ENCODE data around the gene CD59. TPM values are rescaled to one million over a fixed set of nuclear protein-coding genes. Genes with fewer than 3 reads are reported as not detected.

The CD59 gene
- total and polyA plus RNA-seq, 4 experiments from 2014 or later: 68.3 to 100 (median 85.9) TPM

DNA sequence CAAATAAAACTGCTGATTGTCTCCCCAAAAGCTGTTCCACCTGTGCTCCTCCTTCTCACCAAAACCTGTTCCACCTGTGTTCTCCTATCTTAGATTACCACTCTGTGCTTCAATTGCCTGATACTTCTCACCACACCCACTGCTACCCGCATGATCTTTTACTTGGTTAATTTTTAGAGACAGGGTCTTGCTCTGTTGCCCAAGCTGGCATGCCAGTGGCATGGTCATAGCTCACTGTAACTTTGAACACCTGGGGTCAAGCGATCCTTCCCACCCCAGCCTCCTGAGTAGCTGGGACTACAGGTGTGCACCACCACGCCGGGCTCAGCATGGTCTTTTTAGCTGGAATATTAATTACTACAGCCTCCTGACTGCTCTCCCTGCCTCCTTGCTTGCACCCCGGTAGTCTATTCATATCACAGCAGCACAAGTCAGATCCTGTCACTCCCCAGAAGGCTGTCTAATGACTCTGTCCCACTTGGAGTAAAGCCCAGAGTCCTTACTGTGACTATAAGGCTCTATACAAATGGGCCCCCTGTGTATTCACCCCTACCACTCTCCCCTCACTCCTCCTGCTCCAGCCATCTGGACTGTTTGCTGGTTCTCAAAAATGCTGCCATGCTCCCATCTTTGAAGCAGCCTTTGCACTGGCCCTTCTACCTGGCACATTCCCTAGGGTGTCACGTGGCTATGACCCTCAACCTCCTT is 39.1 kb downstream of the CD59 start:
- Mint-ChIP-seq H3K4me3 (no peak overlapping the region), H3K27ac (no peak overlapping the region), H3K9me3 (no peaks in the 10 kb centered on the region), H3K36me3 (peaks cover 0 to 2% of the 10 kb centered on the region in 2 donors), H3K27me3 (peaks cover 5 to 16% of the 10 kb centered on the region in 2 donors), H3K4me1 (peaks cover 11 to 22% (median 19%) of the 10 kb centered on the region in 4 donors)
- DNase-seq: no peak
- Histone ChIP-seq H3K9me3 (ENCODE audit: control insufficient read depth in 1 of 2, low read length in 2 of 2) (no peaks in the 10 kb centered on the region), H3K4me1 (ENCODE audit: insufficient read depth, low read length) (peaks cover 15% of the 10 kb centered on the region), H3K4me3 (ENCODE audit: low read length in 2 of 2) (no peak overlapping the region), H3K27me3 (ENCODE audit: insufficient read depth, low read length) (no peaks in the 10 kb centered on the region), H3K36me3 (ENCODE audit: insufficient read depth, low read length) (no peaks in the 10 kb centered on the region), H3K27ac (ENCODE audit: low read depth, low read length) (no peak overlapping the region)
- intact Hi-C loops (cut with micrococcal nuclease): no loop called here
- ChIA-PET POLR2A (ENCODE audit: partially characterized antibody) (no interaction called here), CTCF (ENCODE audit: partially characterized antibody) (no interaction called here)

DNA sequence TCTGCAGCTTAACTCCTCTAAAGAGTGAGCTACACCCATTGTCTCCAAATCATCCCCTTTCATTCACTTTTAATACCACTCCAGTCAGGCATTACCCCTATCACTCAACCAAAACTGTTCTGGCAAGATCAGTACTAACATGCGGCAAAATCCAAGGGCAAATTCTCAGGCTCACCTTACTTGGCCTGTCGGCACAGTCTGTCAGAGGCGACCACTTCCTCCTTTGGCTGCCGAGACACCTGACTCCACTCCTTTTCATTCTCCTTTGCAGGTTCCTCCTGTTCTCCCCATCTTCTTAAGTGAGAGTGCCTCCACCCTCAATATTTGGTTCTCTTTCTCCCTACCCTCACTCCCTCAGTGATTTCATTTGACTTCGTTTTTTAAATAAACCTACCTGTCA is 39.8 kb downstream of the CD59 start:
- Histone ChIP-seq H3K27me3 (ENCODE audit: insufficient read depth, low read length) (no peaks in the 10 kb centered on the region), H3K4me1 (ENCODE audit: insufficient read depth, low read length) (peaks cover 12% of the 10 kb centered on the region), H3K9me3 (ENCODE audit: control insufficient read depth in 1 of 2, low read length in 2 of 2) (no peaks in the 10 kb centered on the region), H3K27ac (ENCODE audit: low read depth, low read length) (no peak overlapping the region), H3K4me3 (ENCODE audit: low read length in 2 of 2) (no peak overlapping the region), H3K36me3 (ENCODE audit: insufficient read depth, low read length) (no peaks in the 10 kb centered on the region)
- H3K9me3 Mint-ChIP-seq: no peaks in the 10 kb centered on the region
- no peak overlapping the region for H3K27ac Mint-ChIP-seq
- DNase-seq: no peak
- H3K4me1 Mint-ChIP-seq: peaks cover 10 to 19% (median 16%) of the 10 kb centered on the region in 4 donors
- H3K4me3 Mint-ChIP-seq: no peak overlapping the region
- intact Hi-C loops (cut with micrococcal nuclease): no loop called here
- POLR2A ChIA-PET (ENCODE audit: partially characterized antibody): no interaction called here
- CTCF ChIA-PET (ENCODE audit: partially characterized antibody): no interaction called here
- H3K36me3 Mint-ChIP-seq: peaks cover 0 to 2% of the 10 kb centered on the region in 2 donors
- H3K27me3 Mint-ChIP-seq: peaks cover 5 to 16% of the 10 kb centered on the region in 2 donors

- H3K4me1 Mint-ChIP-seq: peaks cover 5 to 13% (median 8%) of the 10 kb centered on the region in 4 donors
Observed at GRCh38 chr11:33695051-33695566, 41.1 kb downstream of the CD59 start.

GRCh38 chr11:33694346-33695050 is 41.7 kb downstream of the CD59 start:
- peaks cover 5 to 20% of the 10 kb centered on the region in 2 donors for H3K27me3 Mint-ChIP-seq
- H3K9me3 Mint-ChIP-seq: no peaks in the 10 kb centered on the region
- peak overlapping the region in 1 of 8 donors; percentile 34 for H3K4me3 Mint-ChIP-seq
- no peaks in the 10 kb centered on the region for H3K27me3 ChIP-seq (ENCODE audit: insufficient read depth, low read length)
- peaks cover 2 to 8% (median 3%) of the 10 kb centered on the region in 4 donors for H3K4me1 Mint-ChIP-seq
- H3K36me3 ChIP-seq (ENCODE audit: insufficient read depth, low read length): no peaks in the 10 kb centered on the region
- no peaks in the 10 kb centered on the region for H3K9me3 ChIP-seq (ENCODE audit: control insufficient read depth in 1 of 2, low read length in 2 of 2)
- CTCF ChIA-PET (ENCODE audit: partially characterized antibody): interaction anchor here (1.0 kb wide), 1 partner anchor 48 kb away, joined by 3 read pairs; no protein-coding TSS in a partner anchor
- H3K4me1 ChIP-seq (ENCODE audit: insufficient read depth, low read length): no peaks in the 10 kb centered on the region
- no peak overlapping the region for H3K27ac ChIP-seq (ENCODE audit: low read depth, low read length)
- intact Hi-C loops (cut with micrococcal nuclease): no loop called here
- DNase-seq: no peak
- no peak overlapping the region for H3K4me3 ChIP-seq (ENCODE audit: low read length in 2 of 2)
- H3K36me3 Mint-ChIP-seq: no peaks in the 10 kb centered on the region
- POLR2A ChIA-PET (ENCODE audit: partially characterized antibody): no interaction called here
- H3K27ac Mint-ChIP-seq: no peak overlapping the region

More at GRCh38 chr11:33695051-33695566, 41.1 kb downstream of the CD59 start:
- Histone ChIP-seq H3K27ac (ENCODE audit: low read depth, low read length) (no peak overlapping the region), H3K4me3 (ENCODE audit: low read length in 2 of 2) (no peak overlapping the region), H3K4me1 (ENCODE audit: insufficient read depth, low read length) (peaks cover 5% of the 10 kb centered on the region), H3K27me3 (ENCODE audit: insufficient read depth, low read length) (no peaks in the 10 kb centered on the region), H3K36me3 (ENCODE audit: insufficient read depth, low read length) (no peaks in the 10 kb centered on the region), H3K9me3 (ENCODE audit: control insufficient read depth in 1 of 2, low read length in 2 of 2) (no peaks in the 10 kb centered on the region)
- no peaks in the 10 kb centered on the region for H3K9me3 Mint-ChIP-seq
- intact Hi-C loops (cut with micrococcal nuclease): no loop called here
- POLR2A ChIA-PET (ENCODE audit: partially characterized antibody): no interaction called here
- no peak overlapping the region for H3K4me3 Mint-ChIP-seq
- CTCF ChIA-PET (ENCODE audit: partially characterized antibody): interaction anchor here (1.0 kb wide), 1 partner anchor 47 kb away, joined by 3 read pairs; no protein-coding TSS in a partner anchor
- H3K27ac Mint-ChIP-seq: no peak overlapping the region
- no peaks in the 10 kb centered on the region for H3K36me3 Mint-ChIP-seq
- H3K27me3 Mint-ChIP-seq: peaks cover 5 to 20% of the 10 kb centered on the region in 2 donors
- no peak for DNase-seq

DNA sequence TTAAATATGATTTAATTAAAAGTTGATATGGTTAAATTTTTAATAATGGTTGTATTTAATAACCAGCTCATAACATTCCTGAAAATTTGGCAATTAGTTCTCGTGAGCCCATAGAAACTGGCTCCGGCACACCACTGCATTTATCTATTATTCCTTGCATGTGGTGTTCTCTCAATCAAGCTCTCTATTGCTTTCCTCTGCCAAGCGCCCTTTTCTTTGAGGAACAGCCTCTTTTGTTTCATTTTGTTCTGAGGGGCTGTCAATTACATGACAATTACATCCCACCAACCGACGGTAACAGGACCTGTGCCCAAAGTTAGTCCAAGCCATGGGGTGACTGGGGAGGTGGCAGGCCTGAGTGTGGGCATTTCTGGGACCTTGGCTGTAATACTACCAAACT is 43.7 kb downstream of the CD59 start:
- Histone ChIP-seq H3K4me1 (ENCODE audit: insufficient read depth, low read length) (no peaks in the 10 kb centered on the region), H3K36me3 (ENCODE audit: insufficient read depth, low read length) (no peaks in the 10 kb centered on the region), H3K9me3 (ENCODE audit: control insufficient read depth in 1 of 2, low read length in 2 of 2) (no peaks in the 10 kb centered on the region), H3K27ac (ENCODE audit: low read depth, low read length) (no peak overlapping the region), H3K4me3 (ENCODE audit: low read length in 2 of 2) (no peak overlapping the region), H3K27me3 (ENCODE audit: insufficient read depth, low read length) (no peaks in the 10 kb centered on the region)
- Mint-ChIP-seq H3K4me1 (peaks cover 0 to 8% (median 3%) of the 10 kb centered on the region in 4 donors), H3K36me3 (no peaks in the 10 kb centered on the region), H3K9me3 (peaks cover 0 to under 1% (median 0%) of the 10 kb centered on the region in 8 donors), H3K27ac (no peak overlapping the region), H3K27me3 (peaks cover 5 to 26% of the 10 kb centered on the region in 2 donors), H3K4me3 (no peak overlapping the region)
- ChIA-PET CTCF (ENCODE audit: partially characterized antibody) (no interaction called here), POLR2A (ENCODE audit: partially characterized antibody) (no interaction called here)
- intact Hi-C loops (cut with micrococcal nuclease): no loop called here
- DNase-seq: no peak

GRCh38 chr11:33692013-33692504 is 44.2 kb downstream of the CD59 start:
- Histone ChIP-seq H3K9me3 (ENCODE audit: control insufficient read depth in 1 of 2, low read length in 2 of 2) (no peaks in the 10 kb centered on the region), H3K27ac (ENCODE audit: low read depth, low read length) (no peak overlapping the region), H3K4me3 (ENCODE audit: low read length in 2 of 2) (no peak overlapping the region), H3K27me3 (ENCODE audit: insufficient read depth, low read length) (no peaks in the 10 kb centered on the region), H3K36me3 (ENCODE audit: insufficient read depth, low read length) (no peaks in the 10 kb centered on the region), H3K4me1 (ENCODE audit: insufficient read depth, low read length) (no peaks in the 10 kb centered on the region)
- Mint-ChIP-seq H3K9me3 (peaks cover 0 to 4% (median 2%) of the 10 kb centered on the region in 8 donors), H3K27me3 (peaks cover 5 to 24% of the 10 kb centered on the region in 2 donors), H3K4me3 (no peak overlapping the region), H3K36me3 (no peaks in the 10 kb centered on the region), H3K27ac (no peak overlapping the region), H3K4me1 (peaks cover 0 to 7% (median 3%) of the 10 kb centered on the region in 4 donors)
- intact Hi-C loops (cut with micrococcal nuclease): no loop called here
- no peak for DNase-seq
- ChIA-PET CTCF (ENCODE audit: partially characterized antibody) (interaction anchor here (1.5 kb wide), 1 partner anchor 9 kb away, joined by 3 read pairs; no protein-coding TSS in a partner anchor), POLR2A (ENCODE audit: partially characterized antibody) (no interaction called here)

Measured in CD4-positive, alpha-beta memory T cell (primary cell).